HEK293 (cell line): ENCODE results near the gene STYXL1.

Experiments
- CTCF ChIA-PET: fragments of 350-600 bp; formaldehyde crosslinking; extraction: SDS; loops from one replicate; lab custom pipeline; 2021; ENCODE audit warnings: antibody characterized with exemption; lab: Yijun Ruan, JAX
- POLR2A ChIA-PET: fragments of 300-600 bp; formaldehyde crosslinking; extraction: SDS; loops from one replicate; lab custom pipeline; 2020; ENCODE audit warnings: antibody characterized with exemption, inconsistent platforms; lab: Yijun Ruan, JAX
- H3K27ac ChIP-seq: fragments of 200-500 bp; sonication (Bioruptor generic); 2 replicates; pipeline ENCODE4 v1.5.1; 2014; ENCODE audit warnings: low read depth, low read length, control low read depth, inconsistent platforms; ENCODE audit errors: extremely low read depth
- H3K36me3 ChIP-seq, 2 experiments: fragments of 200-500 bp in 1 of 2; sonication (Bioruptor generic) in 1 of 2; 1 replicate in 1 of 2; 2 replicates in 1 of 2; pipeline ENCODE4 v1.5.1; 2014 to 2017; ENCODE audit warnings: inconsistent platforms in 2 of 2, low read length in 2 of 2; ENCODE audit not compliant: control insufficient read depth in 2 of 2, insufficient read depth in 1 of 2
- H3K4me1 ChIP-seq: fragments of 200-500 bp; sonication (Bioruptor generic); 2 replicates; pipeline ENCODE4 v1.5.1; 2014; ENCODE audit warnings: mild to moderate bottlenecking, low read length, inconsistent platforms; ENCODE audit not compliant: control insufficient read depth, insufficient read depth
- H3K4me3 ChIP-seq: 2 replicates; pipeline ENCODE4 v1.5.1; 2011; ENCODE audit warnings: low read depth, mild to moderate bottlenecking, control low read depth, low read length, moderate library complexity
- H3K9me3 ChIP-seq: fragments of 200-500 bp; sonication (Bioruptor generic); 2 replicates; pipeline ENCODE4 v1.5.1; 2014; ENCODE audit warnings: low read depth, low read length, inconsistent platforms; ENCODE audit not compliant: control insufficient read depth, insufficient read depth
- HIC1 ChIP-seq: fragments of 450-650 bp; formaldehyde crosslinking; IDR thresholded peaks from 2 replicates; pipeline ENCODE4 v1.5.1; 2016; ENCODE audit warnings: missing biosample characterization, missing genetic modification characterization
- MEIS1 ChIP-seq: sonication (generic); formaldehyde crosslinking; IDR thresholded peaks from 2 replicates; pipeline ENCODE4 v1.8.1; 2022; ENCODE audit warnings: missing genetic modification reagents, mild to moderate bottlenecking, borderline replicate concordance
- OVOL3 ChIP-seq: fragments of 450-650 bp; formaldehyde crosslinking; IDR thresholded peaks from 2 replicates; pipeline ENCODE4 v1.5.1; 2016; ENCODE audit warnings: missing biosample characterization, missing genetic modification characterization
- ZBTB10 ChIP-seq: fragments of 450-650 bp; formaldehyde crosslinking; IDR thresholded peaks from 2 replicates; pipeline ENCODE4 v1.5.1; 2016; ENCODE audit warnings: missing biosample characterization, missing genetic modification characterization
- ZBTB11 ChIP-seq: fragments of 450-650 bp; formaldehyde crosslinking; conservative IDR thresholded peaks from 2 replicates; pipeline ENCODE4 v1.5.1; 2016; ENCODE audit warnings: low read depth, missing biosample characterization, missing genetic modification characterization
- ZBTB6 ChIP-seq: fragments of 450-650 bp; formaldehyde crosslinking; IDR thresholded peaks from 2 replicates; pipeline ENCODE4 v1.5.1; 2017; ENCODE audit warnings: missing biosample characterization, missing genetic modification characterization
- ZFP41 ChIP-seq: fragments of 450-650 bp; formaldehyde crosslinking; IDR thresholded peaks from 2 replicates; pipeline ENCODE4 v1.5.1; 2016; ENCODE audit warnings: missing biosample characterization, missing genetic modification characterization, borderline replicate concordance
- ZNF10 ChIP-seq: fragments of 450-650 bp; formaldehyde crosslinking; IDR thresholded peaks from 2 replicates; pipeline ENCODE4 v1.5.1; 2017; ENCODE audit warnings: missing biosample characterization, missing genetic modification characterization
- ZNF114 ChIP-seq: fragments of 450-650 bp; formaldehyde crosslinking; IDR thresholded peaks from 2 replicates; pipeline ENCODE4 v1.5.0; 2017; ENCODE audit warnings: missing biosample characterization, missing genetic modification characterization
- ZNF248 ChIP-seq: fragments of 450-650 bp; formaldehyde crosslinking; IDR thresholded peaks from 2 replicates; pipeline ENCODE4 v1.5.1; 2017; ENCODE audit warnings: missing biosample characterization, missing genetic modification characterization
- ZNF274 ChIP-seq, 2 experiments: fragments of 200-500 bp in 1 of 2; fragments of 450-650 bp in 1 of 2; sonication (Bioruptor generic) in 1 of 2; formaldehyde crosslinking in 1 of 2; IDR thresholded peaks; 2 replicates each; pipeline versions ENCODE4 v1.5.1 to v1.6.1; 2014 to 2016; ENCODE audit warnings: borderline replicate concordance in 1 of 2, inconsistent platforms in 1 of 2, low read length in 1 of 2, missing biosample characterization in 1 of 2, missing genetic modification characterization in 1 of 2
- ZNF292 ChIP-seq: fragments of 450-650 bp; formaldehyde crosslinking; IDR thresholded peaks from 2 replicates; pipeline ENCODE4 v1.5.1; 2016; ENCODE audit warnings: low read depth, missing biosample characterization, missing genetic modification characterization, borderline replicate concordance
- ZNF529 ChIP-seq: fragments of 450-650 bp; formaldehyde crosslinking; IDR thresholded peaks from 2 replicates; pipeline ENCODE4 v1.5.1; 2017; ENCODE audit warnings: missing genetic modification characterization, missing biosample characterization; ENCODE audit not compliant: insufficient replicate concordance
- ZNF580 ChIP-seq: fragments of 450-650 bp; formaldehyde crosslinking; IDR thresholded peaks from 2 replicates; pipeline ENCODE4 v1.5.1; 2016; ENCODE audit warnings: missing biosample characterization, missing genetic modification characterization
- ZNF791 ChIP-seq: fragments of 450-650 bp; formaldehyde crosslinking; IDR thresholded peaks from 2 replicates; pipeline ENCODE4 v1.5.1; 2016; ENCODE audit warnings: missing biosample characterization, missing genetic modification characterization
- ZNF792 ChIP-seq: fragments of 450-650 bp; formaldehyde crosslinking; IDR thresholded peaks from 2 replicates; pipeline ENCODE4 v1.5.1; 2016; ENCODE audit warnings: missing biosample characterization, missing genetic modification characterization
- ZSCAN16 ChIP-seq: fragments of 450-650 bp; formaldehyde crosslinking; IDR thresholded peaks from 2 replicates; pipeline ENCODE4 v1.5.1; 2016; ENCODE audit warnings: missing biosample characterization, missing genetic modification characterization
- ZSCAN18 ChIP-seq: fragments of 450-650 bp; formaldehyde crosslinking; IDR thresholded peaks from 2 replicates; pipeline ENCODE4 v1.5.1; 2016; ENCODE audit warnings: missing biosample characterization, missing genetic modification characterization

The STYXL1 gene

GRCh38 chr7:75971961-75972763, 75.6 kb downstream of the STYXL1 start:
- H3K27ac ChIP-seq: no peak overlapping the region
- POLR2A ChIA-PET: interaction anchor here (0.6 kb wide), 1 partner anchor 77 kb away, joined by 5 read pairs; no protein-coding TSS in a partner anchor

More at GRCh38 chr7:75971961-75972763, 75.6 kb downstream of the STYXL1 start:
- no peak overlapping the region for H3K4me3 ChIP-seq
- no peaks in the 10 kb centered on the region for H3K9me3 ChIP-seq
- H3K4me1 ChIP-seq: no peaks in the 10 kb centered on the region
- CTCF ChIA-PET: interaction anchor here (0.6 kb wide), 1 partner anchor 327 kb away, joined by 3 read pairs; no protein-coding TSS in a partner anchor
- TF ChIP-seq ZNF292 (tag by site-specific recombination): no peak
- TF ChIP-seq ZNF274 (IDR thresholded peaks at IDR 0.05; ENCODE audit: low read length): no peak
- no peak for TF ChIP-seq ZNF274 (tag by site-specific recombination; IDR thresholded peaks at IDR 0.05; ENCODE audit: borderline replicate concordance)
- TF ChIP-seq ZBTB10 (tag by site-specific recombination): no peak
- TF ChIP-seq ZNF529: no peak
- no peak for TF ChIP-seq ZNF792
- no peak for TF ChIP-seq ZNF10 (tag by site-specific recombination)
- TF ChIP-seq ZNF580: no peak
- no peak for TF ChIP-seq HIC1 (tag by site-specific recombination)
- no peak for TF ChIP-seq ZNF114
- no peak for TF ChIP-seq ZNF248 (tag by site-specific recombination)
- no peak for TF ChIP-seq ZSCAN16
- TF ChIP-seq OVOL3 (tag by site-specific recombination): no peak
- TF ChIP-seq ZNF791 (tag by site-specific recombination): no peak
- no peak for TF ChIP-seq ZBTB6
- TF ChIP-seq ZBTB11: no peak
- no peak for TF ChIP-seq ZSCAN18 (tag by site-specific recombination)
- TF ChIP-seq ZFP41 (tag by site-specific recombination): no peak
- no peak for TF ChIP-seq MEIS1 (CRISPR knock-in tag)
- peaks cover 3 to 13% of the 10 kb centered on the region in 2 experiments; a peak in 2 of 3 replicates for H3K36me3 ChIP-seq
